MCF 10A (cell line): Measurements from ENCODE around the gene GAS2. TPM values are rescaled to one million over a fixed set of nuclear protein-coding genes. Genes with fewer than 3 reads are reported as not detected.
A peak's percentile ranks its signal among the peaks of the same experiment; 100 is the strongest.

Experiments used
- BruUV-seq: library from RNA; stranded (reverse); fragments of 400-500 nt; replicated peaks from 2 replicates; lab custom pipeline; 2021; lab: Mats Ljungman, UMichigan
- CTCF ChIA-PET: fragments of 300-600 bp; sonication (Branson Sonifier 250); formaldehyde crosslinking; extraction: SDS; loops from one replicate; lab custom pipeline; 2021; ENCODE audit warnings: antibody characterized with exemption, inconsistent platforms; lab: Yijun Ruan, JAX
- POLR2A ChIA-PET: fragments of 300-600, 350-650 bp; sonication (Branson Sonifier 250); formaldehyde crosslinking; extraction: SDS; loops from one replicate; lab custom pipeline; 2020; ENCODE audit warnings: antibody characterized with exemption, inconsistent platforms; lab: Yijun Ruan, JAX
- DNase-seq: peaks from one replicate; pipeline ENCODE4 v3.0.0-alpha.2; 2018; ENCODE audit not compliant: unreplicated experiment
- H3K27ac Mint-ChIP-seq: one replicate; pipeline ENCODE4 v1.8.0; 2022; ENCODE audit warnings: mild to moderate bottlenecking, low read depth, mixed read lengths; ENCODE audit not compliant: unreplicated experiment
- H3K27me3 Mint-ChIP-seq: one replicate; pipeline ENCODE4 v1.8.0; 2022; ENCODE audit warnings: mixed read lengths; ENCODE audit not compliant: insufficient read depth, unreplicated experiment
- H3K36me3 Mint-ChIP-seq: one replicate; pipeline ENCODE4 v1.8.0; 2022; ENCODE audit warnings: mild to moderate bottlenecking, moderate library complexity, mixed read lengths; ENCODE audit not compliant: insufficient read depth, unreplicated experiment
- H3K4me1 Mint-ChIP-seq: one replicate; pipeline ENCODE4 v1.8.0; 2022; ENCODE audit warnings: mixed read lengths; ENCODE audit not compliant: insufficient read depth, unreplicated experiment
- H3K4me3 Mint-ChIP-seq: one replicate; pipeline ENCODE4 v1.8.0; 2022; ENCODE audit warnings: mild to moderate bottlenecking, moderate library complexity, mixed read lengths; ENCODE audit not compliant: unreplicated experiment
- H3K9me3 Mint-ChIP-seq: one replicate; pipeline ENCODE4 v1.8.0; 2022; ENCODE audit warnings: mixed read lengths; ENCODE audit not compliant: unreplicated experiment
- intact Hi-C: fragments of 100-400 bp; cut with micrococcal nuclease; formaldehyde crosslinking; loops from 2 replicates; pipeline ENCODE4 v1.14.1; 2022
- total RNA-seq: library from RNA; stranded (reverse); gene quantifications from 2 replicates; pipeline ENCODE4 v1.2.3, GENCODE V29; 2022
- TF ChIP-seq, protein P1 (sequence below): fragments of 200-600 bp; IDR thresholded peaks from one replicate; pipeline ENCODE4 v1.8.0; 2022; ENCODE audit warnings: antibody characterized with exemption, mild to moderate bottlenecking; ENCODE audit not compliant: unreplicated experiment

Gene GAS2
- total RNA-seq, 1 experiment from 2014 or later = 1.4 TPM

DNA sequence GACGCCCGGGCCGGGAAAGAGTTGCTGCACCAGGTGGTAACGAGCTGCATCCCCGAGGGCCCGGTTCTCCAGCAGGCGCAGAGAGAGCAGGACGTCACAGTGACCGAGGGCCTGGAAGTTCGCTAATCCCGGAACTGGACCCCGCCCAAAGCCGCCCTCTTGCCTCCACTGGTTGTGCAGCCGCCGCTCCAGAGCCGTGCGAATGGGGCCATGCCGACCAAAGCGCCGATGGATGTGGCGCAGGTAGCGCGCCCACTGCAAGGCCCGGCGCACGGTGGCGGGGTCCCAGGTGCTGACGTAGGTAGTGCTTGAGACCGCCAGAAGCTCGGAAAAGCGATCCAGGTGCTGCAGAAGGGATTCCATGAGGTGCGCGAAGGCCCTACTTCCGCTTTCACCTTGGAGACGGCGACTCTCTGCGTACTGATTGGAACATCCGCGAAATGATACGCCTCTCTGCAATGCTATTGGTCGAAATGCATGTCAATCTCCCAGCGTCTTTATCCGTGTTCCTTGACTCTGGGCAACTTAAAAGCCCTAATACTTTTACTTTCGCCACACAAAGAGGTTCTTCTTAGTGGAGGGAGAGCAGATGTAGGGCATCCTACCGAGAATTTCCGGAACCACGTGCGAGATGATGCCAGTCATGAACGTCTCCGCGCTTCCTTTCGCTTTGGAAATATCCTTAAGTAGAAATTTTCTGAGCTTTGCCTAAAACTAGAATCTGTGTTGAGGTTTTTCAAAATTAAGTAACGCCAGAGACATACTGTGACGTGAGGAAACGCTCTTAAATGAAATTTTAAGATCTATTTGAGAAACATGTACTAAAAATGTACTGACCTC is 40.7 kb upstream of the GAS2 start, which contains the start of gene FANCF:
Gene FANCF (minus strand): TSS at position 376 of the 840 bp plus-strand sequence. CDS start 13 bp downstream, at position 363.
- H3K36me3 Mint-ChIP-seq = peaks cover 7% of the 10 kb centered on the region

DNA sequence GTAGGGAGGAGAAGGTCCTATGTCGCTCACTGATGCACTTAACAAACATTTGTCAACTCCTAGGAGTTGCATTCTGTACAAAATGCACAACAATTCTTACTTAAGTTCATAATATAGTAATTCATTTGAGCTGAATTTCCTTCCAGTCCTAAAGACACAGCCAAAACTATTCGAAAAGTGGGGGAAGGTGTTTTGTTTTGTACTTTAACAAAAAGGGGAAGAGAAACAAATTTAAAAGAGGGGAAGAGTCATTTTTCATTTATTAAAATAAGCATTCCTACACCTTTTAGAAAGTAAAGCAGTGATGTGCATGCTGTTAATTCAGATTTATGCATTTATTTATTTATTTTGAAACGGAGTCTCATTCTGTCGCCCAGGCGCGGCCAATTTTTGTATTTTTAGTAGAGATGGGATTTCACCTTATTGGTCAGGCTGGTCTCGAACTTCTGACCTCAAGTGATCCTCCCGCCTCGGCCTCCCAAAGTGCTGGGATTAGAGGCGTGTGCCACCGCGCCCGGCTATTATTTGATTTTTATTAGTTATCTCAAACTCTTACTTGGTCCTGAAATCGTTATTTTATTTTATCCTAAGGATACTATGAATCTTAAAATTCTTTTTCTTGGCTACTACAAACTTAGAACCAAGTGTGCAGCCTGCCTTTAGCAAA is 39.7 kb upstream of the GAS2 start:
- CTCF ChIA-PET = interaction anchor here (0.6 kb wide), 1 partner anchor 235 kb away, joined by 3 read pairs; no protein-coding TSS in a partner anchor
- intact Hi-C loops = no loop called here
- POLR2A ChIA-PET = interaction anchor here (0.7 to 1.6 kb wide), 3 partner anchors 76 to 110 kb away, joined by 3 to 6 read pairs (median 6); no protein-coding TSS in a partner anchor
- H3K27me3 Mint-ChIP-seq = no peaks in the 10 kb centered on the region
- peak overlapping the region; percentile 98 for H3K4me3 Mint-ChIP-seq
- H3K9me3 Mint-ChIP-seq = no peaks in the 10 kb centered on the region
- peaks cover 7% of the 10 kb centered on the region for H3K36me3 Mint-ChIP-seq
- no peak for DNase-seq
- TF ChIP-seq, protein P1, sequence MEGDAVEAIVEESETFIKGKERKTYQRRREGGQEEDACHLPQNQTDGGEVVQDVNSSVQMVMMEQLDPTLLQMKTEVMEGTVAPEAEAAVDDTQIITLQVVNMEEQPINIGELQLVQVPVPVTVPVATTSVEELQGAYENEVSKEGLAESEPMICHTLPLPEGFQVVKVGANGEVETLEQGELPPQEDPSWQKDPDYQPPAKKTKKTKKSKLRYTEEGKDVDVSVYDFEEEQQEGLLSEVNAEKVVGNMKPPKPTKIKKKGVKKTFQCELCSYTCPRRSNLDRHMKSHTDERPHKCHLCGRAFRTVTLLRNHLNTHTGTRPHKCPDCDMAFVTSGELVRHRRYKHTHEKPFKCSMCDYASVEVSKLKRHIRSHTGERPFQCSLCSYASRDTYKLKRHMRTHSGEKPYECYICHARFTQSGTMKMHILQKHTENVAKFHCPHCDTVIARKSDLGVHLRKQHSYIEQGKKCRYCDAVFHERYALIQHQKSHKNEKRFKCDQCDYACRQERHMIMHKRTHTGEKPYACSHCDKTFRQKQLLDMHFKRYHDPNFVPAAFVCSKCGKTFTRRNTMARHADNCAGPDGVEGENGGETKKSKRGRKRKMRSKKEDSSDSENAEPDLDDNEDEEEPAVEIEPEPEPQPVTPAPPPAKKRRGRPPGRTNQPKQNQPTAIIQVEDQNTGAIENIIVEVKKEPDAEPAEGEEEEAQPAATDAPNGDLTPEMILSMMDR = no peak
- H3K4me1 Mint-ChIP-seq = peaks cover 10% of the 10 kb centered on the region
- H3K27ac Mint-ChIP-seq = peak overlapping the region; percentile 95
- no TSS peak for BruUV-seq

More for the DNA sequence above, 40.7 kb upstream of the GAS2 start, which contains the start of gene FANCF:
- peak within 1 kb of the TSS; percentile 95 for H3K27ac Mint-ChIP-seq
- ChIA-PET POLR2A (interaction anchor here (0.7 to 1.6 kb wide), 7 partner anchors 9 to 386 kb away, joined by 3 to 6 read pairs (median 3); no protein-coding TSS in a partner anchor), CTCF (interaction anchor here (0.6 to 1.5 kb wide), 4 partner anchors 10 to 236 kb away, joined by 3 to 6 read pairs (median 4); no protein-coding TSS in a partner anchor)
- peak within 1 kb of the TSS; percentile 98 for H3K4me3 Mint-ChIP-seq
- H3K9me3 Mint-ChIP-seq = no peaks in the 10 kb centered on the region
- TF ChIP-seq, protein P1 = peak; percentile 2
- BruUV-seq = TSS peak; percentile 91
- intact Hi-C loops = loop anchor here (2.0 kb wide), 1 partner anchor 295 kb away; no protein-coding TSS in a partner anchor
- H3K4me1 Mint-ChIP-seq = peaks cover 18% of the 10 kb centered on the region
- peak; percentile 99 for DNase-seq
- H3K27me3 Mint-ChIP-seq = no peaks in the 10 kb centered on the region

DNA sequence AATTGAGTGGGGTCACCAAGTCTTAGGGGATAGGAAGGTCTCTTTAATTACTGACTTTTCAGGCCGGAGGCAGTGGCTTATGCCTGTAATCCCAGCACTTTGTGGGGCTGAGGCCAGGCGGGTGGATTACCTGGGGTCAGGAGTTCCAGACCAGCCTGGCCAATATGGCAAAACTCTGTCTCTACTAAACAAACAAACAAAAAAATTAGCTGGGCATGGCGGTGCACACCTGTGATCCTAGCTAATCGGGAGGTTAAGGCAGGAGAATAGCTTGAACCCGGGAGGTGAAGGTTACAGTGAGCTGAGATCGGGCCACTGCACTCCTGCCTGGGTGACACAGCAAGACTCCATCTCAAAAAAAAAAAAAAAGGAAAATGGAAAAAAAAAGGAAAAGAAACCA is 39.0 kb upstream of the GAS2 start:
- ChIA-PET CTCF (interaction anchor here (1.3 kb wide), 1 partner anchor 13 kb away, joined by 3 read pairs; no protein-coding TSS in a partner anchor), POLR2A (no interaction called here)
- H3K4me1 Mint-ChIP-seq = peaks cover 5% of the 10 kb centered on the region
- no peak overlapping the region for H3K4me3 Mint-ChIP-seq
- no peak for DNase-seq
- TF ChIP-seq, protein P1 = no peak
- no TSS peak for BruUV-seq
- intact Hi-C loops = no loop called here
- H3K27ac Mint-ChIP-seq = no peak overlapping the region
- no peaks in the 10 kb centered on the region for H3K9me3 Mint-ChIP-seq
- no peaks in the 10 kb centered on the region for H3K27me3 Mint-ChIP-seq
- peaks cover 7% of the 10 kb centered on the region for H3K36me3 Mint-ChIP-seq
